GM12873 (cell line): Measurements from ENCODE around the gene SEMA5B.

ENCODE experiments used
- CTCF ChIP-seq: IDR thresholded peaks from 2 replicates; pipeline ENCODE4 v1.5.1; 2012; ENCODE audit warnings: low read depth, mild to moderate bottlenecking, moderate library complexity, low read length, control low read depth; ENCODE audit not compliant: insufficient read depth; ENCODE audit errors: missing control alignments

SEMA5B gene

GRCh38 chr3:122987231-122987630 lies 40.3 kb downstream of the SEMA5B start:
- TF ChIP-seq CTCF = no peak

DNA sequence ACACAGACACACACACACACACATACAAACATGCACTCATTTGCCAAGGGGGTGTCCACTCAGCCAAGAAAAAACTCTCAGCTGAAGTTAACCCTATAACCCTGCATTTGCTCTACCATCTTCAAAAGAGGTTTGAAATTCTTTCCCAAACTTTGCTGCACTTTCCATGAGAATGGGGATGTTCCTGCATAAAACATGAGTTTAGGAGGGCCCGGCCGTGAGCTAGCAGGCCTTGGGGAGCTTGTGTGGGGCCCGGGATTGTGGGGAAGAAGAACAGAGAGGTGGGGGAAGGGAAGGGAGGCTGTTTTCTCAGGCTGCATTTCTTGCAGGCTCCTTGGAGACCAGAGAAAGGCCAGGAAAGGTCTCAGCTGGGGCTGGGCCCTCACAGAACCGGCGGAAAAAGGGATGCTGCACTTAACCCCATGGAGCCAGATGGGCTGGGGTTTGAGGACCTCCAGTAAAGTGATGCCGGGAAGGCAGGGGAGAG lies 40.8 kb downstream of the SEMA5B start:
- TF ChIP-seq CTCF = no peak

GRCh38 chr3:122985539-122985938 lies 42.0 kb downstream of the SEMA5B start:
- no peak for TF ChIP-seq CTCF

- TF ChIP-seq CTCF = no peak
Measured at GRCh38 chr3:122984650-122985049, 42.9 kb downstream of the SEMA5B start.

GRCh38 chr3:122984007-122984406 lies 43.6 kb downstream of the SEMA5B start:
- TF ChIP-seq CTCF = no peak

DNA sequence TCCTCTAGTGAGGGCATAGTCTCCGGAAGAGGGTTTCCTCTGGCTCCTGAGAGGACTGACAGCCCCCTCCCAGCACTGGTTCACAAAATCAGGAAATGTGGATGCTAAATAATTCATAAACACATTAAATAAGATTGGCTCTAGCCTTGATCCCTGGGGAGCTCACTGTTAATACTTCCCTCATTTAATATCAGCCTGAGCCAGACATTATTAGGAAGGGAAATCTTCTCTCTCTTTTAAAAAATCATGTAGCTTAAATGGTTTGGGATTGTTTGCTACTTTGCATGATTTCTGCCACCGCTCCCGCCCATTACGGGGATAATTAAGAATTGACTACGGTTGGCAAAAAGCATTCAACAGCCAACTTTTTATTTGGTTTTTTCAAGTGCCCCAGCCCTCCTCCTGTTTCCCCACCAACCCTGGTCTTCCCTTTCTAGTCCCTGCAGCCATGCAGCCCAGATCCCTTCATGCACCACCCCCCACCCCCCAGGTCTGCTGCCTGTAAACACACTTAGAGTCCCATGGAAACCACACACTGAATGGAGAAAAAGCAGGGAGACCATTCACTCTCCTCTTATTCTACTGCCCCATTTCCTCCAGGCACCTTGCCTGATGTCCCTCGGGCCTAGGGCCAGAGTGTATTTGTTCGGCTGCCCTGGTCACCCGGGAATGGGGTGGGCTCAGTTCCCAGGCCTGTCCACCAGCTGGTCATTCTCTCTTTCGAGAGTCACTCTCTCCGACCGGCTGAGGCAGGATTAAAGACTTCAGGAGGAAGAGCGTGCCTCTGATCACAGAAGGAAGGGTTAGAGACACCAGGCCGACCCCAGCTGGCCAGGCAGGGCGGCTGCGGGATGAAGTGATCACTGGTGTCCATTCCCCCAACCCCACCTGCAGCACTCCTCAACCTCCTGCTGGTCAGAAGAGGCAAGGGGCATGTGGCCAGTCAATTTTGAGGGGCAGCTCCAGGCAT lies 45.1 kb downstream of the SEMA5B start:
- no peak for TF ChIP-seq CTCF

DNA sequence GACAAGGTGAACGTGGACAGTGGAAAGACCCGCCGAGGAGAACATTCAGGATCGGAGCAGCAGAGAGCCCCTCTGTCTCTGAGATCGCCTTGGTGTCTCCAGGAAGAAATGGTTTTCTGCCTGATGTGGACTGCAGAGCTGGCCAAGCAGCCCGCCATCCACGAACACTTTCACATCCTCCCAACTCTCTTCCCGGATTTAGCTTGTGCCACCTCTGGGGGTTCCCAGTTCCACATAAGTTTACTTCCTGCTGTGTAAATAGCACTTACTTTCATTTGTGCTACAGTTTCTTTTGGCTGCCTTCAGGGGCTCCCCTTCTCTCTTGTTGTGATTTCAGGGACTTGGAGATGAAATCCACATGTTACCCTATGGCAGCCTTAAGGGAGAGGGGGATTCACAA lies 48.4 kb downstream of the SEMA5B start:
- no peak for TF ChIP-seq CTCF
